GM21786 (cell line): ENCODE data around the gene ZBTB5.
A peak's percentile ranks its signal among the peaks of the same experiment; 100 is the strongest.
"Not testable (repeated sequence)": the region's sequence is repeated elsewhere in the genome, so short reads cannot be mapped to it uniquely, and the experiment has no call there.

ENCODE experiments used
- ATAC-seq: cut with Tn5 transposase; IDR thresholded peaks from one replicate; pipeline ENCODE4 v1.9.1; 2021; ENCODE audit not compliant: unreplicated experiment

The ZBTB5 gene

DNA sequence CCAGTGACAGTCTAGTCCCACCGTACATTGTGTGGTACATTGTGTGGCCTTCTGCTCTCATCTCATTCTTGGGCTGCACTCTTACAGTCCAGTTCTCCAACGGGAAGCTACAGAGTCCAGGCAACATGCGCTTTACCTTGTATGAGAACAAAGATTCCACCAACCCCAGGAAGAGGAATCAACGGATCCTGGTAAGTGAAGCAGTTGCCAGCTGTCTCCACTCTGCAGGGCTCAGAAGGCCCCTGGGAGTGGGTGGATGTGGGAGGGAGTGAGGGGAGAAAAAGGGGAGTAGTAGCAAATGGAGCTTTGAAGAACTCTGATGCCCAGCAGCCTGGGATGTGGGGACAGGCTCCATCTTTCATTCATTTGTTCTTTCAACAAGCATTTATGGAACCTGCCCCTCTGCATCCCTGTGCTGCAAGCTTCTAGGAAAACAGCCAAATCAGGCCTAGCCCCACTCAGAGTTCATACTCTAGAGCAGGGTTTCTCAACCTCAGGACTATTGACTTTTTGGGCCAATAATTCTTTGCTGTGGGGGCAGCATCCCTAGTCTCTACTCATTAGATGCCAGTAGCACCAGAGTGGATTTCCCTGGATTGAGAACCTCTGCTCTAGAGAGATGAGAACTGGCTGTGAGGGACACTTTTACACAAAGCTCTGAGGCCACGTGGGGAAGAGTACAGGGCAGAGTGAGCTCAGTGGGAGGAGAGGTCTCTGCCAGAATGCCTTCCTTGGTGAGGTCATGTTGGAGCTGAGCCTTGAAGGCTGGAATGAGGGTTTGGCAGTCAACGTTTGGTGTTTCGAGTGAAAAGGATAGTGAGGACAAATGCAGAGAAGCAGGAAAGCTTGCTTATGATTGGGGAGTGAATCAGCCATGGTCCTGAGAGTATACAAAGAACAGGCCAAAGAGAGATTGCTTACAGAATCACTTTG, 21.6 kb upstream of the ZBTB5 start:
- no peak for ATAC-seq

DNA sequence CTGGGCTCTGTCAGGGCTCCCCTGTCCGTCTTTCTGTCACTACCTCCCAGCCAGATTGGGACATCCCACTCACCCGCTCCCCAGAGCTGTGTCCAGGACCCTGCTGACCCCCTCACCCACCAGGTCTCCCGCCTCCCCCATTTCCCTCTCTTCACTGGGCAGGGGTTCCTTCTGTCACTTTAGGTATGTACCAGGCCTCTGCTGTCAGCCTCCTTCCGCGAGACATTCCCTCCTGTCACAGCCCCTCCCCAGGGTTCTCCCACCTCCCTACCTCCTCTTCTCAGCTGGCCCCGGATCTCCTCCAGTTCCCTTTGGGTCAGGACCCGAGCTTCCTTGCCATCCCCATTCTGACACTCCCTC, 21.0 kb upstream of the ZBTB5 start:
- no peak for ATAC-seq

DNA sequence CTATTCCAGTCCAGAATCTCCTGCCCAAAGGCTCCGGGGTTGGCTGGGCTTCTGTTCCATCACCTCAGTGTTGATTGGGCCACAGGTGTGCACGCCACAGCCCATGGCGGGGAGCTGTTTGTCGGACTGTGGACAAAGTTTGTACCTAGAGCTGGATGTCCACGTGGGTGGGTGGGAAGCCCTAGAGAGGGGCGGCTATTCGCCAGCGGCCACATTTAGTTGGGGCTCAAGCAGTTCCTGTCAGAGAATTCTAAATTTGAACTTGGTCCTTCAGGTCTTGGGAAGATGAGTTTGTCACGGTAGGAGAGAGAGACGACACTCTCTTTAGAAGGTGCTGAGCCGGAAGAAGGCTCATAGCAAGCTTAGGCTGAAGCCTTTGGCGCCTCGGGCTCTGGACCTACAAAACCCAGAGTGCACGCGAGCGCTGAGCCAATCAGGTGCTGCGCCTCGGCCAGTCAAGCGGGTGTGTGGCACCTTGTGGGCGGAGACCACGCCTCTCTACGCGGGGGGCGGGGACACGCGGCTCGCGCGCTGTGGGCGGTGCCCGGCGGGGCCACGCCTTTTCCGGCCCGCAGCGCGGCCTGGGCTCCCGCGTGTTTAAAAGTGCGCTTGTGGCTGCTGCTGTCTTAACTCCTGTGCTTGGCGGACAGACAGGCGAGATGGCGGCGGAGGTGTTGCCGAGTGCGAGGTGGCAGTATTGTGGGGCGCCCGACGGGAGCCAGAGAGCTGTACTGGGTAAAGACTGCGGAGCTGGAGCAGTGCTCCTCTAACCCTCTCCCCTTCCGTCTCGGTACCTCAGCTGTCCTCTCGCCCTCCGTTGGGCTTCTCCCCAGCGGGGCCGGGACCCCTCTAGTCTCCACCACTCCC, 20.4 kb upstream of the ZBTB5 start, which contains the start of gene POLR1E:
POLR1E (plus strand) TSS at position 560 of the 867 bp plus-strand sequence; CDS start at position 660, 100 bp downstream.
- peak; percentile 95 for ATAC-seq

DNA sequence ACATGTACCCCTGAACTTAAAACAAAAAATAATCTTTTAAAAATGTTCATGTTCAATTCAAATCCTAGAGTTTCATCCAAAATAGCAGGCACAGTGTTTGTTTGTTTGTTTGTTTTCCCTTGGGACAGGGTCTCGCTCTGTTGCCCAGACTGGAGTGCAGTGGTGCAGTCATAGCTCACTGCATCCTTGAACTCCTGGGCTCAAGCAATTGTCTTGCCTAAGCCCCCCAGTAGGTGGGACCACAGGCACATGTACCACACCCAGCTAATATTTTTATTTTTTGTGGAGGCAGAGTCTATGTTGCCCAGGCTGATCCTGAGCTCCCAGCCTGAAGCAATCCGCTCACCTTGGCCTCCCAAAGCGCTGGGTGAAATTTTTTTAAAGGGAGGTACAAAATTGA, 15.5 kb upstream of the ZBTB5 start:
- ATAC-seq, result no peak

DNA sequence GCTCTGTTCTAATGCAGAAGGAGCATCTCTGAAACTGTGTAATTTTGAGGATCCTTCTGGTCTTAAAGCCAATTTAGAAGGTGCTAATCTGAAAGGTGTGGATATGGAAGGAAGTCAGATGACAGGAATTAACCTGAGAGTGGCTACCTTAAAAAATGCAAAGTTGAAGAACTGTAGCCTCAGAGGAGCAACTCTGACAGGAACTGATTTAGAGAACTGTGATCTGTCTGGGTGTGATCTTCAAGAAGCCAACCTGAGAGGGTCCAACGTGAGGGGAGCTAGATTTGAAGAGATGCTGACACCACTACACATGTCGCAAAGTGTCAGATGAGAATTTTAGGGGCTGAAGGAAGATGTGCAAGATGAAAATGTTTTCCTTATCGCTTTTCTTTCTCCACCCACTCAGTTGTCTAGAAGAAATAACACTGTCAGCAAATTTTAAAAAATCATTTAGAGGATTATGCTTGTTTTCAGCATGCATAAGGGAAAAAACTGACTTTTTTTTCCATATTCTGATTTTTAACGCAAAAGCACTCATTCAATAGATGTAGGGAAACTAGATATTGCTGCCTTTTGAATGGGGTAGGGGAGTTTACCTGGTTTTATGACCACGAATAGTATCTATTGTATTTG, 12.9 kb upstream of the ZBTB5 start:
- ATAC-seq, result not testable (repeated sequence)

DNA sequence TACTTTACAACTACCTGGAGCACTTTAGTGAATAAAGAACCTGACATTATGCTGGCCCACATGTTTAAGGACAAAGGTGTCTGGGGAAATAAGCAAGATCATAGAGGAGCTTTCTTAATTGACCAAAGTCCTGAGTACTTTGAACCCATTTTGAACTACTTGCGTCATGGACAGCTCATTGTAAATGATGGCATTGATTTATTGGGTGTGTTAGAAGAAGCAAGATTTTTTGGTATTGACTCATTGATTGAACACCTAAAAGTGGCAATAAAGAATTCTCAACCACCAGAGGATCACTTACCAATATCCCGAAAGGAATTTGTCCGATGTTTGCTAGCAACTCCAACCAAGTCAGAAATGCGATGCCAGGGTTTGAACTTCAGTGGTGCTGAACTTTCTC, 12.2 kb upstream of the ZBTB5 start:
- ATAC-seq, result not testable (repeated sequence)

DNA sequence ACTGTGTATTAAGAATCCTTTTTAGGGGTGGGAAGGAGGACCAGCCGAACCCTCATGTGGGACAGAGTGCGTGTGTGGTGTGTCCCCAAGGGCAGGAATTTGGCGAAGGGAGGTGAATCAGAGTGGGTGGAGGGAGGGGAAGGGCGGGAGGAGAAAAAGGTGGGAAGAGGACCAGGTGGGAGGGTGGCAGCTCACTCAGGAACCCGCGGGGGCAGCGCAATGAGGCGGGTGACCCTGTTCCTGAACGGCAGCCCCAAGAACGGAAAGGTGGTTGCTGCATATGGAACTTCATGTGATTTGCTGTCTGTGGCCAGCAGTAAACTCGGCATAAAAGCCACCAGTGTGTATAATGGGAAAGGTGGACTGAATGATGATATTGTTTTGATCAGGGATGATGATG, 11.7 kb upstream of the ZBTB5 start:
- ATAC-seq, result no peak

DNA sequence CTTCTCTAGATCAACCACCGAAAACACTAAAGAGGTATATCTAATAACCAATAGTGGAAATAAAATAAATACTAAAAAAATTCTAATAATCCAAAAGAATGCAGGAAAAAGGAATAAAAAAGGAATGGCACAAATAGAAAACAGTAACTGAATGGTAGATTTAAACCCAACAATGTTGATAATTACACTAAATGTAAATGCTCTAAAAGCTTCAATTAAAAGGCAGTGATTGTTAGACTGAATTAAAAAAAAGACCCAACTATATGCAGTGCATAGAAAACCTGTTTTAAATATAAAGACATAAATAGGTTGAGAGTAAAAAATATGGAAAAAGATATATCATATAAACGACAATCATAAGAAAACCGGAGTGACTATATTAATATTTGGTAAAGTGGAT, 9.2 kb upstream of the ZBTB5 start:
- no peak for ATAC-seq

DNA sequence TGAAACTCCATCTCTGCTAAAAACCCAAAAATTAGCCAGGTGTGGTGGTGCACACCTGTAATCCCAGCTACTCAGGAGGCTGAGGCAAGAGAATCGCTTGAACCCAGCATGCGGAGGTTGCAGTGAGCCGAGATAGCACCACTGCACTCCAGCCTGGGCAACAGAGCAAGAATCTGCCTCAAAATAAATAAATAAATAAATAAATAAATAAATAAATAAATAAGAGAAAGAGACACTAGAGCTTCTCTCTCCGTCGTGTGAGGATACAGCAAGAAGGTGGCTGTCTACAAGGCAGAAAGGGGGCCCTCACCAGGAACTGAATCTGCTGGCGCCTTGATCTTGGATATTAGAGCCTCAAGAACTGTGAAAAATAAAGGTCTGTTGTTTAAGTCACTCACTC, 8.7 kb upstream of the ZBTB5 start:
- ATAC-seq, result not testable (repeated sequence)

DNA sequence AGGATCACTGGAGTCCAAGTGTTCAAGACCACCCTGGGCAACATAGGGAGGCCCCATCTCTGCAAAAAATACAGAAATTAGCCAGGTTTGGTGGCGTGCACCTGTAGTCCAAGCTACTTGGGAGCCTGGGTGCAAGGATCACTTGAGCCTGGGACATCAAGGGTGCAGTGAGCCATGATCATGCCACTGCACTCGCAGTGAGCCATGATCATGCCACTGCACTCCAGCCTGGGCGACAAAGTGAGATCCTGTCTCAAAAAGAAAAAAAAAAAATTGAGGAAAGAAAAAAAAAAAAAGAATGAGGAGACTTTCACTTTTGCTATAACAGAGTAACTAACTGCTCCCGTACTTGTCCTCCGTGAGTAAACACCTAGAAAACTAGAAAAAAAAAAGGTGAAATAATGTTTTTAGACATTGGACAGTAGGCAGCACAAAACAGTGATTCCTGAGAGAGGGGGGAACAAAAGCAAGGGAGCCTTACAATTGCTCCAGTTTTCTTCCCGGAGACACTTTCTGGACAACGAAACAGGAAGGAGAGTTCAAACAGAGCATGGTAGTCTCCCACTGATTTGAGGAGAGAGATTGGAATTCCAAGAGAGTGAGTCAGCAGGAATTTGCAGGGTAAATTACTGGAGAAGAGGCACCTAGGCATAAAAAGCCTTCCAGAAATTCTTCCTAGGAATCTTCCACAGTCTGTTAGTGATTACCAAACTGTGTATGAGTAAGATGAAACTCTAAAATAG, 6.9 kb upstream of the ZBTB5 start:
- ATAC-seq, result no peak

DNA sequence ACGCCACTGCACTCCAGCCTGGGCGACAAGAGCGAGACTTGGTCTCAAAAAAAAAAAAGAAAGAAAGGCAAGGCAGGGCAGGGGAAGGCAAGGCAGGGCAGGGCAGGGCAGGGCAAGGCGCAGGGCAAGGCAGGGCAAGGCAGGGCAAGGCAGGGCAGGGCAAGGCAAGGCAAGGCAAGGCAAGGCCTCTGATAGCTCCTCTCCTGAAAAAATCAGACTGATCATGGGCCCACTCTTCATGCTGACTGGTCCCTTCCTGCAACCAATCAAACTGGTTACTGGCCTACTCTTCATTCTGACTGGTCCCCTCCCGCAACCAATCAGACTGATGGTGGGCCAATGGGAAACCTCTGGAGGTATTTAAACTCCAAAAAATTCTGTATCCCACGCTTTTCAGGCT, 3.4 kb upstream of the ZBTB5 start:
- ATAC-seq, result no peak

DNA sequence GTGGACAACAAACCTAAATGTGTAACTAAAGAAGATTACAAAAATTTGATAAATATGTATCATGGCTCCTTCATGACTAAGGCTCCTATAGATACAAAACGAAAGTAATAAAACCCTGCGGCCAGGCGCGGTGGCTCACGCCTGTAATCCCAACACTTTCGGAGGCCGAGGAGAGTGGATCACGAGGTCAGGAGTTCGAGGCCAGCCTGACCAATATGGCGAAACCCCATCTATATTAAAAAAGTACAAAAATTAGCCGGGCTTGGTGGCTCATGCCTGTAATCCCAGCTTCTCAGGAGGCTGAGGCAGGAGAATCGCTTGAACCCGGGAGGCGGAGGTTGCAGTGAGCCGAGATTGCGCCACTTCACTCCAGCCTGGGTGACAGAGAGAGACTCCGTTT, 2.3 kb upstream of the ZBTB5 start:
- ATAC-seq, result not testable (repeated sequence)

DNA sequence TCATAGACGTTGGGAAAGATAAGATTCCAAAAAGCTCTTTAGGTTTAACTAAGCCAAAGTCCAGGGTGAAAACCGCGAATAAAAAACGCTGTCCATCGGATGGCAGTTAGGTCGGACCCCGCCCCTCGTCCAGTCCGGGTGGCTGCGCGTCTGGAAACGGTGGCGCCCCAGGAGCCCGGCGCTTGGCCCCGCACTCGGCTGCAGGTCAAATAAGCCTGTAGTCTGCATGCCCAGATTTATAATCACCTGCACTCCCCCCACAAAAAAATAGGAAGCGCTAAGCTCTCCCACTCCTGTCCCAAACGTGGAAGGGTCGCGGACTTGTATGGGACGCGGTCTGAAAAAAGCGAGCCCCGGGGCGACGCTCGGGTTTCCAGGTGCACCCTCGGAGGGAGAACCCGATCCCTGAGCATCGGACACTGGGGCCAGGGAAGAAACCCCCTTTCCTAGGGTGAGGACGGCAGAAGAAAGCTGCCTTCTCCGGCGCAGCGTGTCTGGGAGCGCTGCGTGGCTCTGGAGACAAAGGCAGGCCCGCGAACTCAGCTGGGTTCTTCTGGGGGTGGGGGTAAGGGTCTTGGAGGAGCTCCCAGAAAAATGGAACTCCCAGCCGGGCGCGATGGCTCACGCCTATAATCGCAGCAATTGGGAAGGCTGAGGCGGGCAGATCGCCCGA, 923 bp upstream of the ZBTB5 start:
- no peak for ATAC-seq

DNA sequence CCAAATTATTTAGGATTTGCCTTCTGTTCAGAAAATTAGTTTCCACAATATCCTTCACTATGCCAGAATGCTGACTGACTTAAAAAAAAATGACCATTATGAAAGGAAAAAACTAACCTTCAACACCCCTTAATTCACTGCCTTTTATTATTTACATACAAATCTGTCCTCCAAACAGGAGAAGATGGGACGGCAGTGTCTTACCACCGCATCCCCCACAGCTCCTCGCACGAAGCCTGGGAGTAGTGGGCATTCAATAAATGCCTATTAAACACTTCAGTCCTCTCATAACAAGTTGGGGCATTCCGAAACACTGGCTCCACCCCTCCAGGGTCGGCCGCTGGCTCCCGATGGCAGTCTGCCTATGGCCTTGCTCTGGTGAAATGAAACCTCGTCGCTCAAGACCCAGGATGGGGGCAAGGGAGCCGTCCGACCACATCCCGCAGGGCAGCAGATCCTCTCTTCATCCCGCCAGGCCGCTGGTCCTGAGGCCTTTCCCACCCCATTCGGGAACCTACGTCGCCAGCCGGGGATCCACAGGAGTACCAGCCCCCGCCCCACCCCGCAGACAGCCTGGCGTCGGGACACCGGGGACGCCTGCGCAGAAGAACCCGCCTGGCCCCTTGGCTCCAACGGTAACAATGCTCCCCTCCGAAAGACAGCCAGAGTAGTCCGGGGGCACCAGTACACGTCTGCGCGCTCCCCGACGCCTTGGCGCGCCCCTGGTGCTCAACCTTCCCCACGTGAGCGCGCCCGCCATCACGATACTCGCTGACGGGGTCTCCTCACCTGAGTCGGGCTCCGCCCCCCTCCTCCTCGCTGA, 613 bp downstream of the ZBTB5 start:
- peak; percentile 11 for ATAC-seq

DNA sequence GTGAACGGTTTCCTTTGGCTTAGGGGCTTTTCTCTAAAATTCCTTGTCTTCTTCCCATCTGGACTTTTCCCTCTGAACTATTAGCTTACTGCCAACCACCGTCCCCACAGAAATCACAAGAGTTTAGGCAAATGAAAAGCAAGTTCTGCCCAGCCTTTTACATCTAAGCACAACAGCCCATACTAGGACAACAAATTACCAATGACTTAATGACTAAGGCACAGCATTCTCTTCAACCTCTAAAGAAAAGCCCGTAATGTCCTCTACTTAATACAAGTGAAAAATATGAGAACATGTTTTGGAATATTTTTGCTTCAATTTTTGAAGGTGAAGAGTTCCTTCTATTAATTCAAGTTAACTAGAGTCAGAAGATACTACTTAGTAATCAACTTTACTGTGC, 1.2 kb downstream of the ZBTB5 start:
- no peak for ATAC-seq

DNA sequence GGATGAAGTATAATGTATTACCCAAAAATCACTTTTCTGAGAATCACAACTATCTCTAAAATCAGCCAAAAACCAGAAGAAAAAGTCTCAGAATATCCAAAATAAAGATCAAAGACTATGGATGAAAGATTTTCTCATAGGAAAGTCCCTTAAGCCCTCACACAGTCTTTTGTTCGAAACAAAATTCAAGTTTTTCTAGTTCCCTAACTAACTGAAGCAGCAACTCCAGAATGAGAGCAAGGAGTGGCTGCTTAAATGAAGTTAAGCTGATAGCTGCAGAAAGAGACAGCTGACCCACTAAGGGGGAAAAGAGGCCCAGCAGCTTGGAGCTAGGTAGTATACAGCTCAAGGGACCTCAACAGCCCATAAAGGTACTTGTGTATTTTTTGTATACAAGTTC, 8.4 kb downstream of the ZBTB5 start:
- ATAC-seq, result no peak

DNA sequence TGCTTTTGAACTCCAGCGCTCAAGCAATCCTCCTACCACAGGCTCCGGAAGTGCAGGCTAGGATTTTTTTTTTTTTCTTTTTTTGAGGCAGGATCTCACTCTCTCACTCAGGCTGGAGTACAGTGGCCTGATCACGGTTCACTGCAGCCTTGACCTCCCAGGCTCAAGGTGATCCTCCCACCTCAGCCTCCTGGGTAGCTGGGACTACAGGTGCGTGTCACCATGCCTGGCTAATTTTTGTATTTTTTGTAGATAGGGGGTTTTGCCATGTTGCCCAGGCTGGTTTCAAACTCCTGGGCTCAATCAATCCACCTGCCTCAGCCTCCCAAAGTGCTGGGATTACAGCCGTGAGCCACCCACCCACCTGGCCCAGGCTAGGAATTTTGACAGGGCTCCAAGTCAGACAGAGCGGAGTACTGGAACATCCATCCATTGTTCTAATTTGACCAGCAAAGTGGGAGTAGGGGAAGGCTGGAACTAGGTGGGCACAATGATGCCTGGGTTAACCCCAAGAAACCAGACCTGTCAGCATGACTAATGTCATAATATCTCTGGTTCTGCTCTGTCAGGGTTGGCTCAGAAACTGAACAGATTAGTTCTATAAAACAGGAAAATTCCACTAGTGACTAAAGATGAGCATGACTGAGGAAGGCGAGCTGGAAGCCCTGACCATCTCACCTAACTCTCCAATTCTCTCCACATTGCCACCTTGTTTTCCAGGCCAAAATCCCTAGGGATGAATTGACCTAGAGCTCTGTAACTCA, 9.2 kb downstream of the ZBTB5 start:
- no peak for ATAC-seq

DNA sequence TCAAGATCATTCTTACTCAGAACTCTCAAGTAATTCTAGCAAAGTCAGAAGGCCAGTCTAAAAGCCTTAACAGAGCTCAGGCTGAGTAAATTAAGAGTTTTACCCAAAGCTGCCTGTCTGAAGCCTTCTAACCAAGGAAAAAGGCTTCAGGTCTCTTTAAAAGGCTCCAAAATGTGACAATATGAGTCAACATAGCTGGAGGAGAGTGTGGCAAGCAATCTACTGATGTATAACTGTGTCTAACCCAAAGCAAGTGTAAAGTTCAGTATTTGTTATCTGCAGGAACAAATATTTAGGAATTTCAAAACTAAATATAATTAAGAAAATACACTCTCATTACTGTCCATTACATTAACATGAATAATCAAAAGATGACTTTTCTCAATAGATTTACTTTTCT, 11.0 kb downstream of the ZBTB5 start:
- no peak for ATAC-seq

DNA sequence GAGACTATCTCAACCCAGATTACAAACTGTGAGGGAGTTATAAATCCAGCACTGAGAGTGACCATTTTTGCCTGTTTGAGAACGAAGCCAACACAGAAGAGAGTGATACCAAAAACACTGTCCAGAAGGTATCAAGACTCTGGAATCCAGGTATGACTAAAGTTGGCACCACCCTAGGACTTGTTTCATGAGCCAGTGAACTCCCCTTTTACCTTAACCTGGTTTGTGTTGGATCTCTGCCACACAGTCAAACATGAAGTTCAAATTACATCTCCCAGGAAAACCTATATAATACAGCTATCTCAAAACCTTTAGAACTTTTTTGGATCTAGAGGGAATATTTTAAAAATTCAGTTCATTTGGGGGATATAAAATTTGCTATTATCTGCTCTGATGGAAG, 11.4 kb downstream of the ZBTB5 start:
- ATAC-seq, result no peak
